ENCODE measurements around the gene ZHX3. TPM values are rescaled to one million over a fixed set of nuclear protein-coding genes. Genes with fewer than 3 reads are reported as not detected.
A peak's percentile ranks its signal among the peaks of the same experiment; 100 is the strongest.

The ZHX3 gene
- total RNA-seq, 1 donor from 2014 or later = 34.5 TPM

GRCh38 chr20:41148942-41149341 is 168.6 kb downstream of the ZHX3 start:
- peak overlapping the region; percentile 27 for H3K27ac ChIP-seq
- no peak for DNase-seq
- H3K36me3 ChIP-seq = peaks cover 4% of the 10 kb centered on the region
- intact Hi-C loops (cut with DNase I) = no loop called here
- no peaks in the 10 kb centered on the region for H3K9me3 ChIP-seq
- TF ChIP-seq CTCF (IDR thresholded peaks at IDR 0.05) = no peak
- H3K4me3 ChIP-seq = no peak overlapping the region
- H3K4me1 ChIP-seq = peaks cover 99% of the 10 kb centered on the region
- no peaks in the 10 kb centered on the region for H3K27me3 ChIP-seq (ENCODE audit: low read depth)
- no peak for ATAC-seq

GRCh38 chr20:41147767-41148191 is 169.8 kb downstream of the ZHX3 start:
- Histone ChIP-seq H3K4me1 (peaks cover 99% of the 10 kb centered on the region), H3K27me3 (ENCODE audit: low read depth) (no peaks in the 10 kb centered on the region), H3K4me3 (no peak overlapping the region), H3K36me3 (peaks cover 4% of the 10 kb centered on the region), H3K27ac (peak overlapping the region; percentile 73), H3K9me3 (no peaks in the 10 kb centered on the region)
- ATAC-seq (peak in 1 of 2 donors; percentile 13), DNase-seq (no peak)
- no peak for TF ChIP-seq CTCF (IDR thresholded peaks at IDR 0.05)
- intact Hi-C loops (cut with DNase I) = no loop called here

- DNase-seq = peak; percentile 79
- peak; percentile 47 to 78 for ATAC-seq
- Histone ChIP-seq H3K9me3 (no peaks in the 10 kb centered on the region), H3K27me3 (ENCODE audit: low read depth) (no peaks in the 10 kb centered on the region), H3K4me3 (no peak overlapping the region), H3K27ac (peak overlapping the region; percentile 73), H3K4me1 (peaks cover 100% of the 10 kb centered on the region), H3K36me3 (peaks cover 4% of the 10 kb centered on the region)
- no peak for TF ChIP-seq CTCF (IDR thresholded peaks at IDR 0.05)
- intact Hi-C loops (cut with DNase I) = no loop called here
Observed at GRCh38 chr20:41145821-41146620, 171.5 kb downstream of the ZHX3 start.

GRCh38 chr20:41145317-41145716 is 172.2 kb downstream of the ZHX3 start:
- H3K4me1 ChIP-seq = peaks cover 100% of the 10 kb centered on the region
- H3K4me3 ChIP-seq = no peak overlapping the region
- TF ChIP-seq CTCF (IDR thresholded peaks at IDR 0.05) = no peak
- peaks cover 4% of the 10 kb centered on the region for H3K36me3 ChIP-seq
- intact Hi-C loops (cut with DNase I) = no loop called here
- DNase-seq (no peak), ATAC-seq (no peak)
- H3K27ac ChIP-seq = peak overlapping the region; percentile 73
- no peaks in the 10 kb centered on the region for H3K9me3 ChIP-seq
- H3K27me3 ChIP-seq (ENCODE audit: low read depth) = no peaks in the 10 kb centered on the region

- intact Hi-C loops (cut with DNase I) = no loop called here
- Histone ChIP-seq H3K9me3 (no peaks in the 10 kb centered on the region), H3K36me3 (peaks cover 4% of the 10 kb centered on the region), H3K27me3 (ENCODE audit: low read depth) (no peaks in the 10 kb centered on the region), H3K27ac (peak overlapping the region; percentile 73), H3K4me1 (peaks cover 100% of the 10 kb centered on the region), H3K4me3 (no peak overlapping the region)
- no peak for TF ChIP-seq CTCF (IDR thresholded peaks at IDR 0.05)
- ATAC-seq (peak; percentile 48 to 60), DNase-seq (no peak)
Observed at GRCh38 chr20:41143354-41143753, 174.2 kb downstream of the ZHX3 start.
